Keratinocyte (primary cell): ENCODE data around the gene TPD52L3. TPM values are rescaled to one million over a fixed set of nuclear protein-coding genes. Genes with fewer than 3 reads are reported as not detected.
A peak's percentile ranks its signal among the peaks of the same experiment; 100 is the strongest.

Source experiments
- DNase-seq: peaks from one replicate; pipeline ENCODE4 v3.0.0-alpha.2; 2011; ENCODE audit warnings: low read depth, missing footprints, low spot score
- FAIRE-seq: peaks from 2 replicates; lab custom pipeline; 2011; peaks lifted over from hg19 to GRCh38; lab: Jason Lieb, UNC
- H2AFZ ChIP-seq: 2 replicates; pipeline ENCODE4 v1.6.0; 2012; ENCODE audit warnings: low read length, control low read depth, inconsistent platforms; ENCODE audit not compliant: control insufficient read depth
- H3K27ac ChIP-seq: 2 replicates; pipeline ENCODE4 v1.5.1; 2011; ENCODE audit warnings: low read length; ENCODE audit not compliant: control insufficient read depth, insufficient read depth
- H3K27me3 ChIP-seq: 3 replicates; pipeline ENCODE4 v1.6.0; 2011; ENCODE audit warnings: low read length; ENCODE audit not compliant: control insufficient read depth, insufficient read depth; ENCODE audit errors: extremely low read depth
- H3K36me3 ChIP-seq, 2 experiments: 2 replicates in 1 of 2; 3 replicates in 1 of 2; pipeline ENCODE4 v1.5.1; 2011; ENCODE audit warnings: low read length in 2 of 2, mild to moderate bottlenecking in 1 of 2; ENCODE audit not compliant: control insufficient read depth in 2 of 2, insufficient read depth in 2 of 2; ENCODE audit errors: extremely low read depth in 1 of 2
- H3K4me1 ChIP-seq: 3 replicates; pipeline ENCODE4 v1.5.1; 2011; ENCODE audit warnings: low read length; ENCODE audit not compliant: control insufficient read depth, insufficient read depth; ENCODE audit errors: extremely low read depth
- H3K4me2 ChIP-seq: 3 replicates; pipeline ENCODE4 v1.6.0; 2011; ENCODE audit warnings: low read depth, low read length; ENCODE audit not compliant: control insufficient read depth, insufficient read depth; ENCODE audit errors: extremely low read depth
- H3K4me3 ChIP-seq, 3 experiments: fragments of 200-600 bp in 1 of 3; sonication (generic) in 1 of 3; 2 replicates in 2 of 3; 3 replicates in 1 of 3; pipeline ENCODE4 v1.5.1; 2011 to 2016; ENCODE audit warnings: low read length in 3 of 3, mild to moderate bottlenecking in 3 of 3, control low read depth in 2 of 3, inconsistent platforms in 1 of 3, low read depth in 1 of 3, mixed read lengths in 1 of 3, mixed run types in 1 of 3, moderate library complexity in 1 of 3; ENCODE audit not compliant: control insufficient read depth in 2 of 3, insufficient read depth in 2 of 3; ENCODE audit errors: extremely low read depth in 1 of 3
- H3K79me2 ChIP-seq: 2 replicates; pipeline ENCODE4 v1.6.0; 2012; ENCODE audit warnings: low read length; ENCODE audit not compliant: control insufficient read depth, insufficient read depth
- H3K9ac ChIP-seq: 3 replicates; pipeline ENCODE4 v1.6.0; 2011; ENCODE audit warnings: low read length; ENCODE audit not compliant: control insufficient read depth, insufficient read depth; ENCODE audit errors: extremely low read depth
- H3K9me1 ChIP-seq: 3 replicates; pipeline ENCODE4 v1.6.0; 2011; ENCODE audit warnings: low read length; ENCODE audit not compliant: control insufficient read depth, insufficient read depth; ENCODE audit errors: extremely low read depth
- H3K9me3 ChIP-seq: 2 replicates; pipeline ENCODE4 v1.5.1; 2012; ENCODE audit warnings: low read depth, low read length; ENCODE audit not compliant: control insufficient read depth
- H4K20me1 ChIP-seq: 3 replicates; pipeline ENCODE4 v1.6.0; 2011; ENCODE audit warnings: low read length; ENCODE audit not compliant: control insufficient read depth, insufficient read depth; ENCODE audit errors: extremely low read depth
- CTCF ChIP-seq, 3 experiments: IDR thresholded peaks in 1 of 3; conservative IDR thresholded peaks in 1 of 3; optimal IDR thresholded peaks in 1 of 3; 2 replicates in 2 of 3; 3 replicates in 1 of 3; pipeline versions ENCODE3 to v1.5.1; 2011; ENCODE audit warnings: low read length in 3 of 3, mild to moderate bottlenecking in 3 of 3, moderate library complexity in 2 of 3, control low read depth in 1 of 3, inconsistent platforms in 1 of 3; ENCODE audit not compliant: insufficient read depth in 2 of 3; ENCODE audit errors: extremely low read depth in 1 of 3
- EZH2 ChIP-seq: IDR thresholded peaks from one replicate; pipeline ENCODE4 v1.6.1; 2012; ENCODE audit warnings: inconsistent platforms, mild to moderate bottlenecking, low read length, moderate library complexity
- dilution Hi-C: fragments of 300-500 bp; cut with MboI; formaldehyde crosslinking; loops from one replicate; pipeline ENCODE4 v1.7.0; 2020; ENCODE audit warnings: low sequenced_read_pairs; ENCODE audit not compliant: extremely low pct_ligation_motif_present
- polyA plus RNA-seq, 5 experiments: library from polyadenylated mRNA; depleted of rRNA in 3 of 5; stranded (reverse) in 3 of 5; stranded (forward) in 1 of 5; unstranded in 1 of 5; fragments of >200 nt; gene quantifications; 1 replicate in 1 of 5; 2 replicates in 3 of 5; 3 replicates in 1 of 5; pipeline versions ENCODE4 v1.2.1 to v1.2.3, GENCODE V29; 2011 to 2012; ENCODE audit warnings: missing spikeins in 2 of 5, low read depth in 1 of 5, low replicate concordance in 1 of 5

The TPD52L3 gene
- polyA plus RNA-seq, 1 donor (not counting 4 experiments of a cell fraction or from before 2014, with no cell fraction given): not detected

- dilution Hi-C loops: no loop called here
- Histone ChIP-seq H3K4me3 (no peak overlapping the region), H3K27me3 (no peaks in the 10 kb centered on the region), H3K9me3 (no peaks in the 10 kb centered on the region), H3K4me1 (no peaks in the 10 kb centered on the region), H3K79me2 (no peaks in the 10 kb centered on the region), H2AFZ (no peak overlapping the region), H3K4me2 (no peak overlapping the region), H3K9me1 (no peaks in the 10 kb centered on the region), H3K9ac (no peak overlapping the region), H3K27ac (no peak overlapping the region), H3K36me3 (no peaks in the 10 kb centered on the region), H4K20me1 (no peaks in the 10 kb centered on the region)
- FAIRE-seq: no peak
- TF ChIP-seq EZH2 (no peak), CTCF (optimal IDR thresholded peaks at IDR 0.05 in 1 of 3, IDR thresholded peaks at IDR 0.05 in 1 of 3, conservative IDR thresholded peaks at IDR 0.05 in 1 of 3; ENCODE audit: extremely low read depth in 1 of 3, insufficient read depth in 2 of 3, low read length in 3 of 3) (no peak)
- DNase-seq: no peak
Observed at GRCh38 chr9:6348766-6349165, 20.6 kb downstream of the TPD52L3 start.

- peak overlapping the region; percentile 51 for H2AFZ ChIP-seq
- H3K9ac ChIP-seq: no peak overlapping the region
- no peaks in the 10 kb centered on the region for H3K79me2 ChIP-seq
- H3K27me3 ChIP-seq: no peaks in the 10 kb centered on the region
- peaks cover 16% of the 10 kb centered on the region for H3K4me1 ChIP-seq
- dilution Hi-C loops: no loop called here
- H3K36me3 ChIP-seq: no peaks in the 10 kb centered on the region
- no peaks in the 10 kb centered on the region for H3K9me3 ChIP-seq
- no peaks in the 10 kb centered on the region for H4K20me1 ChIP-seq
- FAIRE-seq (no peak), DNase-seq (no peak)
- no peak overlapping the region for H3K4me2 ChIP-seq
- no peaks in the 10 kb centered on the region for H3K9me1 ChIP-seq
- TF ChIP-seq EZH2: no peak
- no peak for TF ChIP-seq CTCF (optimal IDR thresholded peaks at IDR 0.05 in 1 of 3, IDR thresholded peaks at IDR 0.05 in 1 of 3, conservative IDR thresholded peaks at IDR 0.05 in 1 of 3; ENCODE audit: extremely low read depth in 1 of 3, insufficient read depth in 2 of 3, low read length in 3 of 3)
- no peak overlapping the region for H3K4me3 ChIP-seq
- no peak overlapping the region for H3K27ac ChIP-seq
Observed at GRCh38 chr9:6351737-6352136, 23.6 kb downstream of the TPD52L3 start.
